Breast epithelium (tissue), 3 donors: ENCODE results near the gene ZNF292.

Experiments
- POLR2A ChIP-seq: fragments of 450-650 bp; IDR thresholded peaks from one replicate; pipeline ENCODE4 v1.6.1; 2016; ENCODE audit warnings: antibody characterized with exemption, mild to moderate bottlenecking, moderate library complexity
- POLR2AphosphoS5 ChIP-seq, 3 donors: sonication (generic); formaldehyde crosslinking; IDR thresholded peaks; one replicate each; pipeline ENCODE4 v1.6.1; 2017; ENCODE audit warnings: antibody characterized with exemption in 3 of 3
- TF ChIP-seq, protein P1 (sequence below), 3 donors: fragments of 450-650 bp; IDR thresholded peaks; one replicate each; pipeline ENCODE4 v1.5.1; 2016 to 2017; ENCODE audit warnings: antibody characterized with exemption in 3 of 3, mild to moderate bottlenecking in 3 of 3, moderate library complexity in 3 of 3

- TF ChIP-seq, protein P1, sequence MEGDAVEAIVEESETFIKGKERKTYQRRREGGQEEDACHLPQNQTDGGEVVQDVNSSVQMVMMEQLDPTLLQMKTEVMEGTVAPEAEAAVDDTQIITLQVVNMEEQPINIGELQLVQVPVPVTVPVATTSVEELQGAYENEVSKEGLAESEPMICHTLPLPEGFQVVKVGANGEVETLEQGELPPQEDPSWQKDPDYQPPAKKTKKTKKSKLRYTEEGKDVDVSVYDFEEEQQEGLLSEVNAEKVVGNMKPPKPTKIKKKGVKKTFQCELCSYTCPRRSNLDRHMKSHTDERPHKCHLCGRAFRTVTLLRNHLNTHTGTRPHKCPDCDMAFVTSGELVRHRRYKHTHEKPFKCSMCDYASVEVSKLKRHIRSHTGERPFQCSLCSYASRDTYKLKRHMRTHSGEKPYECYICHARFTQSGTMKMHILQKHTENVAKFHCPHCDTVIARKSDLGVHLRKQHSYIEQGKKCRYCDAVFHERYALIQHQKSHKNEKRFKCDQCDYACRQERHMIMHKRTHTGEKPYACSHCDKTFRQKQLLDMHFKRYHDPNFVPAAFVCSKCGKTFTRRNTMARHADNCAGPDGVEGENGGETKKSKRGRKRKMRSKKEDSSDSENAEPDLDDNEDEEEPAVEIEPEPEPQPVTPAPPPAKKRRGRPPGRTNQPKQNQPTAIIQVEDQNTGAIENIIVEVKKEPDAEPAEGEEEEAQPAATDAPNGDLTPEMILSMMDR (IDR thresholded peaks at IDR 0.05) = no peak
- TF ChIP-seq POLR2AphosphoS5 (IDR thresholded peaks at IDR 0.05) = no peak
- TF ChIP-seq POLR2A = no peak
Observed at GRCh38 chr6:87250019-87250418, 94.7 kb downstream of the ZNF292 start.
